HG03097 (cell line): Measurements from ENCODE around the gene GMPS.
"Not testable (repeated sequence)": the region's sequence is repeated elsewhere in the genome, so short reads cannot be mapped to it uniquely, and the experiment has no call there.

Source experiments
- ATAC-seq: cut with Tn5 transposase; IDR thresholded peaks from one replicate; pipeline ENCODE4 v1.9.1; 2021; ENCODE audit not compliant: unreplicated experiment, low FRiP score

GMPS gene

DNA sequence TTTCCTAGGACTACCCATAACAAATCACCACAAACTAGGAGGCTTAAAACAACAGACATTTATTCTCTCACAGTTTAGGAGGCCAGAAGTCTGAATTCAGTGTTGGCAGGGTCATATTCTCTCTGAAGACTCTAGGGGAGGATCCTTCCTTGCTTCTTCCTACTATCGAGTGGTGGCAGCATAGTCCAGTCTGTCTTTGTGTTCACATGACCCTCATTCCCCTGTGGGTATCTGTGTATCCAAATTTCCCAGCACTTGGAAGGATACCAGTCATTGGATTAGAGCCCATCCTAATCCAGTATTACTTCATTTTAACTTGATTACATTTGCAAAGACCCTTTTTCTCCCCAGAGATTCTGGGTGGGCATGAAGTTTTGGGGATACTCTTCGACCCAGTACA is 63.8 kb downstream of the GMPS start:
- ATAC-seq, result no peak

DNA sequence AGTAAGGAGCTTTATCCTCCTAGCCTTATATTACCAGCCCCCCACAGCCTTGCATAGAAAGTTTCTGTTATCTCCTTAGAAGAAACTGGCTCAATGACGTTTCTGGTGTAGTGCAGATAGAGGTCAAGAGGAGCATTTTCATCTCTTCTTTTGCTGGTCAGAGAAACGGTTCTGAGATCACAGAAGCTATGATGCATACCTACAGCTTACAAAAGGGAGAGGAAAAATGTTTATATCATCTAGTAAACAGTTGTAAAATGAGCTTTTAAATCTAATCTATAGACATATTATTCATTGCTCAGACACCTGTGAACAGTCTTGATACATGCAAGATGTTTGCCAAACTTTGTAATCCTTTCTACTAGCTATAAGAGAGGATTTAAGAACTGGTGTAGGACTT is 68.0 kb downstream of the GMPS start:
- ATAC-seq, result no peak

DNA sequence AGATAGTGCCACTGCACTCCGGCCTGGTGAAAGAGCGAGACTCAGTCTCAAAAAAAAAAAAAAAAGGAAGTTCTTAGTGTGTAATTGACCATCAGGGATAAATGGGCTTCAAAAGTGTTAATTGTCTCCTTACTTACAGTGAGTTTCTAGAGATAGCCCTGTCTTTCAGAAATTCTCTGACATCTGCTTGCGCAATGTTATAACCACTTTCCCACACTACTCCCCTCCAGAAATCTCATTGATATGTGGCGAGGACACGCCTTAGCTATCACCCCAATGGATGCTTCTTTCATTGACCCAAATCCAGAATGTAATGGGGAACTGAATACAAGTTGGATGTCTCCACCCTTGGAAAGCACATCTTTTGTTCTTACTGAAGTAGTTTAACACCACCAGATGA is 70.9 kb downstream of the GMPS start:
- no peak for ATAC-seq

DNA sequence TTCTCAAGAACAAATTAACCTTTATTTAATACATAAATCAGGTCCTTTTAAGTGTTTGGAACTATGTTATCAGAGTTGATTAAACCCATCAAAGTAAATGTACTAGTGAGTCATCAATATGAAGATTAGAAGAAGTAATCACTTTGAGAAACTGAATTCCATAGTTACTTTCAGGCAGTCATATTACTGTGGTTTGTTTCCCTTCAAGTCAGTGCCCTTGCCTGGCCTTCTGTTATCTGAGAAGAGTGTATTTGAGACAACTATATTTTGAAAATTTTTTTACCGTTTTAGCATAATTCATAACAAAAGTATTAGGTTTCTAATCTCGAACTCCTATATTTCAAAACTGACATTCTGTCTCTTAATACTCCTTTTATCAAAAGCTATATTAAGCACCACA is 73.6 kb downstream of the GMPS start:
- no peak for ATAC-seq

DNA sequence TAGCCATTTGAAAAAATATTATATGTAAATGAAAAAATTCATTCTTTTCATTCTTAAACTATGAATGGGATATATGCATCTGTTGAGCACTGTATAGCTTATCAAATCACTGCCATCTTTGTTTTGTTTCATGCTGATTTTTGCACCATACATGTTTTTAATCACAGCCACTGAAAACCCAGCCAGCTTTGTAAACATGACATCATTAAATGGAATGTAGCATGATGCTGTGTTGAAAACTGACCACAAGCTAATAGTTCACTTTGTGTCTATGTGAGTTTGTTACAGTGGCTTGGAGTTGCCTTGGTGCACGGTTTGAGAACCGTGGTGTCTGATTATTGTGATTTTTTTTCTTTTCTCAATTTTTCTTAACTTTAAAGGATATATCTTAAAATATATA is 75.7 kb downstream of the GMPS start:
- ATAC-seq, result no peak

DNA sequence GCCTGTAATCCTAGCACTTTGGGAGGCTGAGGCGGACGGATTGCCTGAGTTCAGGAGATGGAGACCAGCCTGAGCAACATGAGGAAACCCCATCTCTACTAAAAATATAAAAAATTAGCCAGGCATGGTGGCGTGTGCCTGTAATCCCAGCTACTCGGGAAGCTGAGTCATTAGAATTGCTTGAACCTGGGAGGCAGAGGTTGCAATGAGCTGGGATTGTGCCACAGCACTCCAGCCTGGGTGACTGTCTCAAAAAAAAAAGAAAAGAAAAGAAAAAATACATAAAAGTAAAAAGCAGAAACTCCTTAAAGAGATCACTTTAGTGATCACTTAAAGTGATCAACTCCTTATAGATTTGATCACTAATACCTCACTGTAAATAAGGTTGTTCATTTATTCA is 78.0 kb downstream of the GMPS start:
- ATAC-seq, result no peak

DNA sequence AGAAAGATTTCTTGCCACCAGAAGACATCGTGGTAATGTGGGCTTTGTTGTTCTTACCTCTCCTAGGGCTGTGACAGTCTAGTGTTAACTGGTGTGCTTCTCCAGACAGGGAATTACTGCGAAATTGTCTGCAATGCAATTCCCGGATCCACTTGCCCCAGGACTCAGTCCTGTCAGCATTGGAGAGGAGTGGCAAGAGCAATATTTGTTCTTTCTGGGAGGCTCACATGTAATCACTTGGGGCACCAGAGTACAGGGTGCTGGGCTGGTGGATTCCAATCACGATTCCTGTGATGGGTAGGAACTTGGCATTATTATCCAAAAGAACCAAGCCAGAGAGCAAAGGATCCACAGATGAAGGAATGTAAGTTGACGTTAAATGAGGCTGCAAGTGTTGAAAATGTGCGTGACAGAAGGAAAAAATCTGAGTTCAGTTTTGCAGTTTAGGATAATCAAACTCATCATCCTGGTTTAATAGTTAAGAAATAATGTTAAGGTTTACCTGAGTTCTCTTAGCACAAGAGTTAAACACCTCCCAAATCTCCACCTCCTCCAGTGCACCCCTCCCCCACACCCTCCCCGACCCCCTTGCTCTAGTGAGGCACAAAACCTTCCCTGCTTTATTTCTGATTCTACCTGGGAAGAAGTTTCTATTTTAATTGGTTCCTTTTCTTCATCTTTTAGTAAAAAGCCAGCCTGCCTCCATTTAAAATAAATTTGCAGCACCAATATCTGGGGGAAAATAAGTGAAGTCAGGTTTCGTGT is 79.2 kb downstream of the GMPS start:
- no peak for ATAC-seq

DNA sequence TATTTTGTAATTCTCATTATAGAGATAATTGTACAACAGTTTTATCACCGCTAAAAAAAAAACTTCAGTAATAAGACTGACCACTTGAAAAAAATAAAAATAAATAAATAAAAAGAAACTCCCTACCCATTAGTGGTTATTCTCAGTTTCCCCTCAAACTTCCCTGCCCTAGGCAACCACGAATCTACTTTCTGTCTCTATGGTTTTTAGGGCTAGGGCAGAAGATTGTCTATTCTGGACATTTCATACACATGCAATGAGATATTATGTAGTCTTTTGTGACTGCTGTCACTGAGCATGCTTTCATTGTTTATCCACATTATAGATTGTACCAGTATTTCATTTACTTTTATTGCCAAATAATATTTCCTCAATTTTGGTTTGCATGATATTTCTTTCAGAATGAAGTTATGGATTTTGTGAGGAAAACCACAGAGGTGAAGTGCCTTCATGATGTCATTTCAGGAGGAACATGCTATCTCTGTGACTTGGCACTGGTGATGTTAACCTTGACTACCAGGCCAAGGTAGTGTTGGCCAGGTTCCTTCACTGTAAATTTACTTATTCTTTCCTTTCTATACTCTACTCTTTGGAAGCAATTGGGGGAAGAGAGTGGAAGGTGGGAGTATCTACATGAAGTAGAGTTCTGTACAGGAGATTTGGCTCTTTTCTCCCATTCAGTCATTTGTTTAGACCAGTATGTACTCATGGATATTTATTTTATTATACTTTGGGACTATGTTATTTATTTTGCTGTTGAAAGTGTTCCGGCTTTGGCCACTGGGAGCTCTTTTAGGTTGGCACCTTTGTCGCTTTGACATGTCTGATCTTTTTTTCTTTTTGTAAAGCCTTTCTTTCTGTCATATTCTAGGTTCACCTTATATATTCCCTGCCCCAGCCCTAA is 86.3 kb downstream of the GMPS start:
- no peak for ATAC-seq

DNA sequence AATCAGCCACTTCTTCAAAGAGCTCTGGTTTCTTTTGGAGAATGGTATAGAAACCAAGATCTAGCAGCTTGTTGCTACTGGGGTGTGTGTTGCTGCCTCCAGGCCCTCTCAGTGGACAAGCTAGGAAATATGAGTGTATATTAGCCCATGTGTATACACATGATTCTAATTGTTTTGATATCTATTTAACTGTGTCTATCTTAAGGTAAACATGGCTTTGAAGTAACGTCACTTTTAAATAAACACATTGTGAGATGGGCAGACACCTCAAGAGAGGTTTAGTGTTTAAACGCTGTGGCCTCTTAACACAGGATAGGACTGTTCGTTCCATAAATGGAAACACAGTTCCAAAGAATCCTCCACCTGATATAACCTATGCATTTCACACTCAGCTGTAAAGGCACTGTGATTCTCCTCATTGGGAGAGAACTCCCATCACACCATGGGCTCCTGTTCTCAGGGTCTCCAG is 87.0 kb downstream of the GMPS start:
- no peak for ATAC-seq

DNA sequence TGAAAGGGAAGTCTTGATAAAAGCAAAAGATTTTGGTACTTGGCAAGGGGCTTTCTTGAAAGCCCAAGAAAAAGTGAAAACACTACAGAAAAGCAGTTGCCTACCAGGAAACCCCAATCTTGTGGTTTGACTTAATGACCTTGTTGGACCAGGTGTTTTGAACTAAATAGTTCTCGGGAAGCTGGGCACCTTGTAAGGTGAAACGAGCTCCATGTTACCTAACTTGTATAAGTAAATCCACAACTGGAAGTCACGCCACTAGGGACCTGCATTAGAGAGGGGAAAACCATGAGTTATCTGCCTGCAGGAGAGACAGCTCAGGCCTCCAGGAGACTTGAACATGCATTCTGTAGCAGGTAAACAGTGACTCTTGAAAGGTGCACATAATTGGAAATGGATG is 88.2 kb downstream of the GMPS start:
- ATAC-seq, result no peak

DNA sequence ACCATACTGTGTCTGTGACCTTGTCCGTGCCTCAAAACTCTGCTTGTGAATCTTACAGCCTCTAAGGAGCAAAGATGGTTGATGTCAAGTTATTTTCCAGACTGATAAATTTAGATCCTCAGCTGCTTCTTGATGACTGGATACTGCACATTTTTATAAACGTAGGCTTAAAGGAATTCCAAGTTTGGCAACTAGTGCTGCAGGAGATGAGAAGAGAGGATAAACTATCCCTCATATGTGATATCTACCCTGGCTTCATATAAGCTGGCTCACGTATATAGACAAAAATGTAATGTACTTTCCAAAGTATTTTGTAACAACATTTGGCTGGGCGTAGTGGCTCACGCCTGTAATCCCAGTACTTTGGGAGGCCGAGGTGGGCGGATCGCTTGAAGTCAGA is 89.6 kb downstream of the GMPS start:
- no peak for ATAC-seq

DNA sequence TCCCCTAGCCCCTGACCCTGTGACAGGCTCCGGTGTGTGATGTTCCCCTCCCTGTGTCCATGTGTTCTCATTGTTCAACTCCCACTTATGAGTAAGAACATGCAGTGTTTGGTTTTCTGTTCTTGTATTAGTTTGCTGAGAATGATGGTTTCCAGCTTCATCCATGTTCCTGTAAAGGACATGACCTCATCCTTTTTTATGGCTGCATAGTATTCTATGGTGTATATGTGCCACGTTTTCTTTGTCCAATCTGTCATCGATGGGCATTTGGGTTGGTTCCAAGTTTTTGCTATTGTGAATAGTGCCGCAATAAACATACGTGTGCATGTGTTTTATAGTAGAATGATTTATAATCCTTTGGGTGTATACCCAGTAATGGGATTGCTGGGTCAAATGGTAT is 90.6 kb downstream of the GMPS start:
- not testable (repeated sequence) for ATAC-seq

DNA sequence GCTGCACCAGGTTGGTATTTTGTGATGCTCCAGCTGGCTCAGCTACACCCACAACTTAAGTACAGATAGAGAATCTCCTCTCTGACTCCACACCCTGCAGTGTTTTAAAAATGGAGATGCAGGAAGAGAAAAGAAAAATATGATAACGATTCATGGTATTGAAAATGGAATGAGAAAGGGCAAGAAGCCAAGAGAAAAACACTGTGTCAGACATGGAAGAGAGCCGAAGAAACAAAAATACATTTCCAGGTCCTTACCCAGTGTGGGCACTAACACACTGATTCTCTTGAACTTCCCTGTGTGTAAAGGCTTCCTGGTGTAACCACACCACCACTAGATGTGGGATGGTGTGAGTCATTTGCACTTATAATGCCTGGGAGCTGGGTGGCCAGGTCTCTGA is 93.1 kb downstream of the GMPS start:
- ATAC-seq, result no peak

DNA sequence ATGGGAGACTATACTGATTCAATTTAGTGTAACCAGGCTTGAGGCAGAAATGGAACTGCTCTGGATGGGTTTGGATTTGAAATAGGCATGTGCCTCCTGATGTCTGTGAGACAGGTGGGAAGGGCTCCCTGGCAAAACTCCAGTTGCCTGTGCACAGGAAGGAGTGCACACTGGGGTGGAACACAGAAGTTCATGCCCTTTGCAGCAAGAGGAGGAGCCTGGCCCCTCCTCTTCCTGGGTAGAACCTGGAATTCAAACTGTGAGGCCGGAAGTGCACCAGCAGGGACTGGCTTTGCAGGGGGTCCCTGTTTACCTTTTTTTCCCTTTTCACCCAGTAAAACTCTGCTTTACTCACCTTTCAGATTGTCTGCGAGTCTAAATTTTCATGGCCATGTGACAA is 99.9 kb downstream of the GMPS start:
- no peak for ATAC-seq

DNA sequence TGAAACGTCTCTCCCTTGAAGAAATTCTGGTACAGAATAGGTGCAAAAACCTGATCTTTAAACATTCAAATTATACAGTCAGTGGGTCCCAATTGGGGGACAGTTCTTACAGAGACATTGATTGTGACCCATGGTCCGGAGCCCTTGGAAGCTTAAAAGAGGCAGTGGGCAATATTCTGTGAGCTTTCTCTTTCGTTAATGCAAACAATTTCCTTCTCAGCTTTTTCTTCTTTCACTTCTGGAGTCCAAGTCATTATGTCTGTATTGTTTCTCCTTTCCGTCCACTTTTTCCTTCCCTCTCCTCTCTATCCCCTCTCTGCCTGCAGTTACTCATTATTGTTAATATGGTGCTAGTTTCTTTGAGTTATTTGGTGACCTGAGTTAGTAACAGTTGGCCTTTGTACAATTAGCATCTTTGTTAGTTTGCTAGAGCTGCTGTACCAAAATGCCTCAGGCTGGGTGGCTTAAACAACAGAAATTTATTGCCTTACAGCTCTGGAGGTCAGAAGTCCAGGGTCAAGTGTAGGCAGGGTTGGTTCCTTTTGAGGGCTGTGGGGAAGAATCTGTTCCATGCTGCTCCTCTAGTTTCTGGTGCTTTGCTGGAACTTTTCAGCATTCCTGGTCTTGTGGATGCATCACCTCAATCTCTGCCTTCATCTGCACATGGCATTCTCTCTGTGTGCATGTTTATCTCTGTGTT is 102.6 kb downstream of the GMPS start:
- ATAC-seq, result no peak

DNA sequence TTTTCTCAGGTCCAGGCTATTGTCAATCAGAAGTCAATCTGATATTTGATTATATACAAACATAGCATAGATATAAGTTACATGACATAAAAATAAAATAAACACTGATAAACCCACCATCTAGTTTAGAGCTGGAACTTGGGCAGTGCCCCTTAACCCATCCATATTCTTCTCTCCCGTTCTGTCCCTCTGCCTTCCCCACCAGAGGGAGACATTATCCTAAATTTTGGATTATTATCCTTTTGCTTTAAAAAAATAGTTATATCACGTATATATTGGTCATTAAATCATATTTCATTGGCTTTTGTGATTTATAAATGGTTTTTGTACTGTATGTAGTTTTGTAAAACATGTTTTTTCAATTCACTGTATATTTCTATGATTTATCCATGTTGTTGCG is 107.9 kb downstream of the GMPS start:
- no peak for ATAC-seq

DNA sequence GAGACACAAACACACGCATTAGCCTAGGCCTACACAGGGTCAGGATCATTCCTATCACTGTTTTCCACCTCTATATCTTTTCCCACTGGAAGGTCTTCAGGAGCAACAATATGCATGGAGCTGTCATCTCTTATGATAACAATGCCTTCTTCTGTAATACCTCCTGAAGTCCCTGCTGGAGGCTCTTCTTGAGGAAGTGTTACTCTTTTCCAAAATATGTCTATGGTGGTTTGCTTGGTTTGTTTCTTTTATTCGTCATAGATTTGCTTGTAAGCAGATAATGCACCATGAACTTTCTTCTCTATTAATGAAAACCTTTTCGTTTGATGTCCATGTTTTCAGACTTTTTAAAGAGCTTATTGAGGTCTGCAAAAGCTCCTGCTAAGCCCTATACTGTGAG is 109.3 kb downstream of the GMPS start:
- ATAC-seq, result no peak

DNA sequence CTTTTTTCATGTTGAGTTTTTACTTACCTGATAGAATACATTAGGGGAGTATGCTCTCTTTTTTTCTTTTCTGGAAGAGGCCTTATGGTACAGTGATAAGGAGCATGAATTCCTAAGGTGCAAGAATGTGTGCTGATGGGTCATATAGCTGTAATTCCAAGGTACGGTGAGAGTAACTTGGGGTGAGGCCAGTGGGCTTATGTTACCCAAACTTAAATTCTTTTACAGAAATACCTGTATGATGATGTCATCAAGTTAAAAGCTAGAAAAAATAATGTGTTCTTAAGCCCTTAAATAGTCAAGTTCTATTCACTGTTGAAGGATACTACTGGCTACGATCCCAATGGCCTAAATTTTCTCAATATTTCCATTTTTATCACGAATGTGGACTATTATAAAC is 111.2 kb downstream of the GMPS start:
- no peak for ATAC-seq

DNA sequence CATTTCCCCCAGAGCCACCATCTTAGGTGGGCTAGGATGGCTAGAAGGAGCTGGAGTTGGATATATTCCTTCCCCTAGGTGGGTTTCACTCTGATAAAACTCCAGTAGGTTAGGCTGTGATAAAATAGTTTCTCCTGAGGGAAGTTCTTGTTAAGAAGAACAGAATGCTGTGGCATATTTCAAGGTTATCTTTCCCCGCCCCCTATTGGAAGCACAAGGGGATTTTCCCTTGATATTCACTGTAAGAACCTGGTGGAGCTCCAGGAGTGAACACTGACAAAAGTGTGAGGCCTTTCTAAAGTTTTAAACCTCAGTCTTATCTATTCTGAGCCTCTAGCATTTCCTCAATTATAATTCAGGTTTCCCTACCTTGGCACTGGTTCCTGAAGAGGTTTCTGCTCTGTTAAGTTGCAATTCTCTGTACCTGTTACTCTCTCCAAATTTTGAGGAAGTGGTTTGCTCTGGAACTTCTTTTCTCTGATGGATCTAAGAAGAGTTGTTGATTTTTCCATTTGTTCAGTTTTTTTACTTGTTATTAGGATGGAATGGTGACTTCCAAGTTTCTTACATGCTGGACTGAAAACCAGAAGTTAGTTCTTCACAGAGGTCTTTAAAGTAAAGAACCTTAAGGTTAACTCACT is 113.5 kb downstream of the GMPS start:
- ATAC-seq, result no peak

DNA sequence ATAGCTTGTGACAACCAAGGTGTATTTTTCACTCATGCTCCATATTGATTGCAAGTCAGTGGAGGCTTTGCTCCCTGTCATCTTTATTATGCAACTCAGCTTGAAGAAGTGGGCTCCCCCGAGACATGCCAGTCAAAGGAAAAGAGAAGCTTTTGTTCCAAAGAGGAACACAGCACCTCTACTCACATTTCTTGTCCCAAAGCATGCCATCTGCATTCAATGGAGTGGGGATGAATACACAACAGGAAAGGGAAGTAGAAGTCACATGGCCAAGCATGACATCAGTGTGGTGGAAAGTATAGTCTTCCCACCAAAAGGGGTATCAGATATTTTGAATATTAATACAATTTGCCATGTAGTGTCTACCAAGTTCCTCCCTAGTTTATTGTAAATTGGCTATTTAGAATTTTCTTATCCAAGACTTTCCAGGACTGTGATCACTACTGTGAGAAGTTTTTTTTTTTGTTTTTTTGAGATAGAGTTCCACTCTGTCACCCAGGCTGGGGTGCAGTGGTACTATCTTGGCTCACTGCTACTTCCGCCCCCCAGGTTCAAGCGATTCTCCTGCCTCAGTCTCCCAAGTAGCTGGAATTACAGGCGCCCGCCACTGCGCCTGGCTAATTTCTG is 114.5 kb downstream of the GMPS start:
- no peak for ATAC-seq
